ENCODE data around the gene TLN1.

GRCh38 chr9:35665471-35665818 is 66.5 kb downstream of the TLN1 start:
- no peak for TF ChIP-seq CTCF (IDR thresholded peaks at IDR 0.05)
- no peak for TF ChIP-seq POLR2AphosphoS5 (IDR thresholded peaks at IDR 0.05)
- no peak for TF ChIP-seq POLR2A (IDR thresholded peaks at IDR 0.05)
